ENCODE data around the gene RNASE13. TPM values are rescaled to one million over a fixed set of nuclear protein-coding genes. Genes with fewer than 3 reads are reported as not detected.

Gene RNASE13
- total RNA-seq, 1 experiment from 2014 or later = not detected

- BruUV-seq (replicated peaks) = no TSS peak
- ChIA-PET CTCF (no interaction called here), POLR2A (ENCODE audit: low non-redundant PET) (interaction anchor here (0.7 kb wide), 1 partner anchor 11 kb away, joined by 3 read pairs; no protein-coding TSS in a partner anchor)
- H3K27me3 ChIP-seq (replicated peaks; ENCODE audit: insufficient read depth, low read depth, low read length, poor library complexity) = no peaks in the 10 kb centered on the region
- intact Hi-C loops (cut with micrococcal nuclease; ENCODE audit: unreplicated experiment) = no loop called here
- no peak overlapping the region for H3K27ac ChIP-seq (ENCODE audit: low read depth, low read length, poor library complexity, severe bottlenecking)
- no peaks in the 10 kb centered on the region for H3K9me3 ChIP-seq (ENCODE audit: low read depth, low read length, poor library complexity, severe bottlenecking)
- H3K36me3 ChIP-seq (ENCODE audit: insufficient read depth, low read length, poor library complexity, severe bottlenecking) = no peaks in the 10 kb centered on the region
- H3K4me1 ChIP-seq (ENCODE audit: insufficient read depth, low read length, poor library complexity, severe bottlenecking) = peaks cover 4% of the 10 kb centered on the region
- no peak overlapping the region for H3K4me3 ChIP-seq (ENCODE audit: low read depth, low read length, poor library complexity, severe bottlenecking)
- no peak for DNase-seq (ENCODE audit: low spot score)
- TF ChIP-seq EZH2 (IDR thresholded peaks at IDR 0.05; ENCODE audit: borderline replicate concordance, low read depth, low read length, poor library complexity, severe bottlenecking) = no peak
- TF ChIP-seq, protein P1, sequence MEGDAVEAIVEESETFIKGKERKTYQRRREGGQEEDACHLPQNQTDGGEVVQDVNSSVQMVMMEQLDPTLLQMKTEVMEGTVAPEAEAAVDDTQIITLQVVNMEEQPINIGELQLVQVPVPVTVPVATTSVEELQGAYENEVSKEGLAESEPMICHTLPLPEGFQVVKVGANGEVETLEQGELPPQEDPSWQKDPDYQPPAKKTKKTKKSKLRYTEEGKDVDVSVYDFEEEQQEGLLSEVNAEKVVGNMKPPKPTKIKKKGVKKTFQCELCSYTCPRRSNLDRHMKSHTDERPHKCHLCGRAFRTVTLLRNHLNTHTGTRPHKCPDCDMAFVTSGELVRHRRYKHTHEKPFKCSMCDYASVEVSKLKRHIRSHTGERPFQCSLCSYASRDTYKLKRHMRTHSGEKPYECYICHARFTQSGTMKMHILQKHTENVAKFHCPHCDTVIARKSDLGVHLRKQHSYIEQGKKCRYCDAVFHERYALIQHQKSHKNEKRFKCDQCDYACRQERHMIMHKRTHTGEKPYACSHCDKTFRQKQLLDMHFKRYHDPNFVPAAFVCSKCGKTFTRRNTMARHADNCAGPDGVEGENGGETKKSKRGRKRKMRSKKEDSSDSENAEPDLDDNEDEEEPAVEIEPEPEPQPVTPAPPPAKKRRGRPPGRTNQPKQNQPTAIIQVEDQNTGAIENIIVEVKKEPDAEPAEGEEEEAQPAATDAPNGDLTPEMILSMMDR (conservative IDR thresholded peaks at IDR 0.05; ENCODE audit: low read depth, low read length) = no peak
Observed at GRCh38 chr14:21003788-21004346, 30.7 kb downstream of the RNASE13 start.

GRCh38 chr14:21001218-21001617, 33.4 kb downstream of the RNASE13 start:
- Histone ChIP-seq H3K27ac (ENCODE audit: low read depth, low read length, poor library complexity, severe bottlenecking) (no peak overlapping the region), H3K36me3 (ENCODE audit: insufficient read depth, low read length, poor library complexity, severe bottlenecking) (peaks cover 11% of the 10 kb centered on the region), H3K4me3 (ENCODE audit: low read depth, low read length, poor library complexity, severe bottlenecking) (no peak overlapping the region), H3K9me3 (ENCODE audit: low read depth, low read length, poor library complexity, severe bottlenecking) (no peaks in the 10 kb centered on the region), H3K4me1 (ENCODE audit: insufficient read depth, low read length, poor library complexity, severe bottlenecking) (peaks cover 8% of the 10 kb centered on the region), H3K27me3 (replicated peaks; ENCODE audit: insufficient read depth, low read depth, low read length, poor library complexity) (no peaks in the 10 kb centered on the region)
- CTCF ChIA-PET = interaction anchor here (1.0 kb wide), 1 partner anchor 14 kb away, joined by 3 read pairs; no protein-coding TSS in a partner anchor
- intact Hi-C loops (cut with micrococcal nuclease; ENCODE audit: unreplicated experiment) = no loop called here
- no TSS peak for BruUV-seq (replicated peaks)
- DNase-seq (ENCODE audit: low spot score) = no peak
- TF ChIP-seq, protein P1 (conservative IDR thresholded peaks at IDR 0.05; ENCODE audit: low read depth, low read length) = no peak
- no peak for TF ChIP-seq EZH2 (IDR thresholded peaks at IDR 0.05; ENCODE audit: borderline replicate concordance, low read depth, low read length, poor library complexity, severe bottlenecking)
- POLR2A ChIA-PET (ENCODE audit: low non-redundant PET) = no interaction called here

- Histone ChIP-seq H3K27ac (ENCODE audit: low read depth, low read length, poor library complexity, severe bottlenecking) (no peak overlapping the region), H3K9me3 (ENCODE audit: low read depth, low read length, poor library complexity, severe bottlenecking) (no peaks in the 10 kb centered on the region), H3K27me3 (replicated peaks; ENCODE audit: insufficient read depth, low read depth, low read length, poor library complexity) (no peaks in the 10 kb centered on the region), H3K36me3 (ENCODE audit: insufficient read depth, low read length, poor library complexity, severe bottlenecking) (peaks cover 27% of the 10 kb centered on the region), H3K4me1 (ENCODE audit: insufficient read depth, low read length, poor library complexity, severe bottlenecking) (peaks cover 8% of the 10 kb centered on the region), H3K4me3 (ENCODE audit: low read depth, low read length, poor library complexity, severe bottlenecking) (no peak overlapping the region)
- intact Hi-C loops (cut with micrococcal nuclease; ENCODE audit: unreplicated experiment) = no loop called here
- ChIA-PET POLR2A (ENCODE audit: low non-redundant PET) (no interaction called here), CTCF (no interaction called here)
- no TSS peak for BruUV-seq (replicated peaks)
- no peak for DNase-seq (ENCODE audit: low spot score)
- TF ChIP-seq EZH2 (IDR thresholded peaks at IDR 0.05; ENCODE audit: borderline replicate concordance, low read depth, low read length, poor library complexity, severe bottlenecking) = no peak
- TF ChIP-seq, protein P1 (conservative IDR thresholded peaks at IDR 0.05; ENCODE audit: low read depth, low read length) = no peak
Observed at GRCh38 chr14:20999591-20999990, 35.0 kb downstream of the RNASE13 start.
